Measurements from ENCODE around the gene NUB1.

NUB1 gene

DNA sequence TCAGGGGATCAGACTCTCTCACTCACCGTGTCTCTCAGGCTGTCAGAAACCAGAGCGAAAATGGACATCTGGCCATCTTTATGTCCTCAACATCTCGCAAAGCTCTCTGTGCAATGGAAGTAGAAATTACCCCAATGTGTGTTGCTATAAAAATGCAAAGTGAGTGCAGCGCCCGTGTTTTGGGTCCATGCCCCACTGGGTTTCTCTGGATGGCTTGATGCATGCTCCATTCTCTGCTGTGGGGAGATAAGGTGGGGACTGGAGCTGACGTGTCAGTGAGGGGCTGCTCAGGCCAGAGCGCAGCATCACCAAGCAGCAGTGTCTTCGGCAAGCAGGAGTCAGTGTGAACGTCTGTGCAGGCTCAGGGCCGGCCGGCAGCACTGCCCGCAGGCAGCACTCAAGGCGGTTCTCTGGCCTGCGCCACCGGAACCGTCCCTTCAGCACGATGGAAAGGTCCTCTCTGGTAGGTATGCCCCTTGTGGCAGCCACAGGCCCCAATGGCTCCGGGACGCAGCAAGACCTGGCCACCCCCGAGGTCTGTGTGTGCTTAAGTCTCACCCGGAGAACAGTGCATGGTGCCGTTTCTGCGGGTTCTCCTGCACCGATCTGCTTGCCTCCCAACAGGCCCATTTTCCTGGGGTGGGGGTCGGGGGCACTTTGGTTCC, 38.1 kb downstream of the NUB1 start:
- FAIRE-seq: no peak

GRCh38 chr7:151380199-151381097, 38.8 kb downstream of the NUB1 start:
- FAIRE-seq: no peak

- FAIRE-seq: no peak
These were observed 39.4 kb downstream of the NUB1 start for GRCh38 chr7:151381098-151381347.

- no peak for FAIRE-seq
These were observed 39.9 kb downstream of the NUB1 start for GRCh38 chr7:151381348-151382078.

DNA sequence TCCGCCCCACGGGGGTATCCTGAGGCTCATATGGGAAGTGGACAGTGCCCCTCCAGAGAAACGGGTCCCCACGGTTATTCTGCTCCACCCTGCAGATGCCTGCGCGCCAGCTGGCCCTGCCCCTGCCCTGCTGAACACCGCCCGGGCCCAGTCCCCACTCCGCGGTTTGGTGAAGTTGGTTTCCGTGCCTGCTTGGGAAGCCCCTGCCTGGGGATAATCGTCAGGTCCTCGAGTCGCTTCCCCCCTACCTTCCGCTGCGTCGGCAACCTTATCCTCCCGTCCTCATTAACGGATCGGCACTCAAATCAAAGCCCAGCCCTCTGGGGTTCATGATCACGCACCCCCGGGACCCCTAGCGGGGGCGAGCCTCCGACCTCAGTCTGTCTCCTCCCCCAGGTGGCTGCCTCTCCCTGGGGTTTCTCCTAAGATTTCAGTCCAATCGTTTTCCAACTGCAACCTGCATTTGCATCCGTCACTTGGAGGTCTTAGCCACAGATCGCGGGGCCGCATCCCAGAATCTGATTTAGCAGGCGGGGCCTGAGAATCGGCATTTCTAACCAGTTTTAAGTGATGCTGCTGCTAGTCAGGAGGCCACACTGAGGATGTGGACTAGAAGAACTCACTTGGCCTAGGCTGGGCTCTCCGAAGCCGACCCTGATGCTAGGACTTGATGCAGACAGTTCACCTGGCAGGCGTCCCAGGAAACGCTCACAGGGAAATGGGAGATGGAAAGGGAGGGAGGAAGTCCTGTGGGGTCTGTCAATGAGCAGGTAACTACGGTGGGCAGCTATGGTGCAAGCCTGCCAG, 40.7 kb downstream of the NUB1 start:
- no peak for FAIRE-seq

DNA sequence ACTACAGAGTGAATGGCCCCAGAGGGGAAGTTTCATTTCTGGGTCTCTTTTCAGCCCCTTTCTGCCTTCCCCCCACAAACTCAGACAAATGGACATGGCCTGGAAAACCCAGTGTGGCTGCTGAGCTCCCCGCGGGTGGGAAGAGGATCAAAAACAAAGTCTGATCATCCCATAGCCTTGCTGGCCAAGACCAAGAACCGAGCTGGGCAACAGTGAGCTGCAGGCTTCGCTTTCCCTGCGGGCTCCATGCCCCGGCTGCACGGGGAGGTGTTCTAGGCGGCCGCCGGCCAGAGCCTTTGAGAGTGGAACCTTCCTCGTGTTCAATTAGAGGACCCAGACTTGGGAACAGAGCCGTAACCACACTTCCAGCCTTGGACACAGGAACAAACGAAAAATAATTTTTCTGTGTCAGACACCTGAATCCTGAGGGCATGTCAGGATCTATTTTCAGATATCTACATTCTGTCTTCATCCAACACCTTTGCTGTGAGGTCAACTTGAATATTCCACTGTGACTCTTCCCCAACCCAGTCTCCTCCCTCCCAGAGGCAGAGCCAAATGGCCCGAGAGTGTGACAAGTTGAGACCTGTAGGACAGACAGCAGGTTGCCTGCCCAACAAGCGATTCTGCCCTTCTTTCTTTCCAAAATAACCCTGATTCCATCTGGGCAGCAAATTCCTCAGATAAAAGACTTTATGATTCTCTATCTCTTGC, 42.2 kb downstream of the NUB1 start:
- FAIRE-seq: no peak

GRCh38 chr7:151384352-151384697, 42.7 kb downstream of the NUB1 start:
- no peak for FAIRE-seq

GRCh38 chr7:151384776-151385625, 43.4 kb downstream of the NUB1 start:
- FAIRE-seq: no peak

DNA sequence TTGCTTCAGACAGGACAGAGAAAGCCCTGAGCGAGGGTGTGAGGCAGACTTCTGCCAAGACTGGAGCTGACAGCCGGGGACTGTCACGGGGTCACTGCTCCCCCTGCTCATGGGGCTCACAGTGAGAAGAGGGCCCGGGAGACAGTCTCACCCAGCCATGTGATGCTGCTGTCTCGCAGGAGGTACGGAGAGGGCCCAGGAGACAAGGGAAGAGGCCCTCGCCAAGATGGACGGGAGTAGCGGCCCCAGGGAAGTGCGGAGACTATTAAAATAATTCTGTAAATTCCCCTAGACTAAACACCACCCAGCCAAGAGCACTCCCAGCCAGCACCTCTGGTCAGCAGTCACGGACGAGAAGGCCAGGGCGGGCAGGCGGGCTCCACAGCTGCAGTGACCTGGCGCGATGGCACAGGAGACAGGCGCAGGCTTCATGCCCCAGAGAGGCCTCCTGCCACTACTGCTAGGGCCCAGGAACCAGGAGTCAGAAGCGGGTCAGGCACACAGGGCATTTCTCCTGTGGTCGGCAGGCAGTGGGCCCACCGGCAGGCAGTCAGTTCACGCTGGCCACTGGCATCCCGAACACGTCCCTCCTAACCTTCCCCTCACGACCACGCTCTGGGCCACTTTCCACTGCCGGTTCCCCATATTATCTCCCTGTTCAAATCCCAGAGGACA, 44.2 kb downstream of the NUB1 start:
- FAIRE-seq: no peak

DNA sequence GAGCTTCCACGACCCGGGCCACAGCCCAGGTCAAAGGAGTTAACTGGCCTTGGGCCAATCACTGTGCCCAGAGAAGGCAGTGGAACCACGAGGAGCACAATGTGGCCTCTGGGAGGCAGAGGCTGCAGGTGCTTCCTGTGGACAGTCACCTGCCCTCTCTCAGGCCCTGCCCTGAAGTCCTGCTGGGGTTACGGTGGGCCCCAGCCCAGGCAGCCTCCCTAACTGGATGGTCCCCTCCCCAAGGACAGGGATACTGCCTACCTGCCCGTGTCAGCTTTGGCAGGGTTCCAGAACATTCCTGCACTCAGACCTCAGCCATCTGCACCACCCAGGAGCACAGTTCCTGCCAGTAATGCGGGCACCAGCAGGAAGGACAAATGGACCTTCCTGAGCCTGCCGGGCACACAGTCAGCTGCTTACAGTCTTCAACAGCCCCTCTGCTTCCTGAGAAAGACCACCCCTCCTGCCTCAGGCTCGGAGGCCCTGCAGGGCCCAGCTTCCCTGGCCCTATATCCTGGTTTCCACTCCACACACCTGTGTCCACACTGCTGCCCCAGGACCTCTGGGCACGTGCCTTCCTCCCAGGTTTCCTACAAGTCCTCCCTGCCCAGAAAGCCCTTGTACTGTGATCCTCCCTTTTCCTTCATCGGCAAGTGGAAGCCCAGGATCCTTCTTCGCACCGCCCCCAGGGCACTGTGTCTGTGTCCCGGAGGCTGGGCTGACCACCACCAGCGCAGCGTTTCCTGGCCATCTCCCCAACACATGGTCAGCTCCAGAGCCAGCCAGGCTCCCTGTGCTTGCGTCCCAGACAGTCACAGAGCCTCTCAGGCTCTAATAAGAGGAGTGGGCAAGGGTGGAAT, 44.9 kb downstream of the NUB1 start:
- no peak for FAIRE-seq

GRCh38 chr7:151387161-151388006, 45.8 kb downstream of the NUB1 start:
- no peak for FAIRE-seq

GRCh38 chr7:151388007-151388297, 46.3 kb downstream of the NUB1 start:
- no peak for FAIRE-seq

GRCh38 chr7:151388430-151388829, 46.8 kb downstream of the NUB1 start:
- FAIRE-seq: no peak

- no peak for FAIRE-seq
These were observed 47.6 kb downstream of the NUB1 start for GRCh38 chr7:151389096-151389767.

DNA sequence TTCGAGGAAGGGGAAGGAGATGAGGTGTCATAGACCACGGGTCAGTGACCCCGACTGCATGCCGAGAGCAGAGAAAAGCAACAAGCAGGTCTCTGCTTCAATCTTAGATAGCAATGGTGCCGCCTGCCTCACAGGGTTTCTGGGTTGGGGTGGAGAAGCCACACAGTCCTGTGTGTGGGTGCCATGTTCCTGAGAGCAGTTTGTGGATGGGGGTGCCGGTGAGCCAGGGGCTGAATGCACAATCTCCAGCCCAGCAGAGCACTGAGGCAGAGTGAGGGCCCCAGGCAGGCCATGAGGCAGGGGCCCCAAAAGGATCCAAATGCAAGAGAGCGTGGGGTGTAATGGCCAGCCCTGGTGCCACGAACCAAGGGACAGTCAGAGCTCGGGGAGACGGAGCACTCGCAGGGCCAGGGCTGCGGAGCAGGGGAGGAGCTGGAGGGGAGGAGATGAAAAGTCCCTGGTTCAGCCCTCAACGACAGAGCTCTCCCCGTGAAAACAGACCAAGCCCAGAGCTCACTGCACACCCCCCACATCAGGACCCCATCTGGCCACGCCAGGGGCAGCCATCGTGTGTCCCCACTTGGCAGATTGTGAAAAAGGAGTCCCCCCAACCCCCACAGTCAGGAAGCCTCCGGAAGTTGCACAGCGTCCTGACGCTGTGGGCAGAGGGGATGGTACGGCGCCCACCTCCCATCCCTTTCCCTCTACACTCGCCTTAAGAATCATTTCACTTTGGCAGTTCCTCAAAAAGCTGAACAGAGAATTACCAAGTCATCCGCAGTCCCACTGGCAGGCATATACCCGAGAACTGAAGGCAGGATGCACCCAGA, 48.4 kb downstream of the NUB1 start:
- no peak for FAIRE-seq

- FAIRE-seq: no peak
These were observed 49.2 kb downstream of the NUB1 start for GRCh38 chr7:151390598-151391357.

DNA sequence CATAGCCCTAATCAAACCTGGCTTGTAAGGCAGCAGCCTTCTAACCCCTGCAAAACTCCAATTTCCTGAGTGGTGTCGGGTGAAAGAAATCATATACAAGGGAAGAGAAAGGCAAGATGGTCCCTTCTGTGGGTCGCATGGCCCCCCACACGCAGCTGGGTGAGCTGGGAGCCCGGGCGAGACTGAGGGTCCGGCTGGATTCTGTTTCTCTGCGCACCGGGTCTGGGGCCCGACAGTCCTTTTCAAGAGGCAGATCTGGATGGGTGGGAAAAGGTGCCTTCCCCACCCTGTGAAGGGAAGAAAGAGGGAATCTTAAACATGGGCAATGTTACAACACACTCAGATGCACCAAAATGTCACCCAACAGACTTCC, 49.7 kb downstream of the NUB1 start:
- no peak for FAIRE-seq

Measured in TTC549 (cell line).